Mesodermal cell (in vitro differentiated cells): ENCODE measurements around the gene CHMP1B.
A peak's percentile ranks its signal among the peaks of the same experiment; 100 is the strongest.

Experiments
- H3K27ac ChIP-seq: 2 replicates; pipeline ENCODE4 v1.7.0; 2013; ENCODE audit warnings: mild to moderate bottlenecking, low read depth, low read length, moderate library complexity; ENCODE audit not compliant: severe bottlenecking
- H3K36me3 ChIP-seq: 2 replicates; pipeline ENCODE4 v1.7.1; 2013; ENCODE audit warnings: mild to moderate bottlenecking, low read length, moderate library complexity; ENCODE audit not compliant: control insufficient read depth, insufficient read depth
- H3K4me1 ChIP-seq: one replicate; pipeline ENCODE4 v1.7.1; 2013; ENCODE audit warnings: mild to moderate bottlenecking, low read length; ENCODE audit not compliant: insufficient read depth, control insufficient read depth, poor library complexity, severe bottlenecking
- H3K4me3 ChIP-seq: 2 replicates; pipeline ENCODE4 v1.7.0; 2013; ENCODE audit warnings: low read length, control low read depth, mild to moderate bottlenecking; ENCODE audit not compliant: insufficient read depth, poor library complexity, severe bottlenecking; ENCODE audit errors: extremely low read depth
- H3K9me3 ChIP-seq: 2 replicates; pipeline ENCODE4 v1.7.1; 2013; ENCODE audit warnings: mild to moderate bottlenecking, low read length, moderate library complexity; ENCODE audit not compliant: control insufficient read depth
- WGBS, 2 experiments: methylation state at CpG; one replicate each; pipeline ENCODE4 v1.1.5; 2013; ENCODE audit warnings: missing lambda C conversion rate in 2 of 2; ENCODE audit not compliant: insufficient coverage in 2 of 2; 5-methylcytosine and 5-hydroxymethylcytosine counted together

The CHMP1B gene

DNA sequence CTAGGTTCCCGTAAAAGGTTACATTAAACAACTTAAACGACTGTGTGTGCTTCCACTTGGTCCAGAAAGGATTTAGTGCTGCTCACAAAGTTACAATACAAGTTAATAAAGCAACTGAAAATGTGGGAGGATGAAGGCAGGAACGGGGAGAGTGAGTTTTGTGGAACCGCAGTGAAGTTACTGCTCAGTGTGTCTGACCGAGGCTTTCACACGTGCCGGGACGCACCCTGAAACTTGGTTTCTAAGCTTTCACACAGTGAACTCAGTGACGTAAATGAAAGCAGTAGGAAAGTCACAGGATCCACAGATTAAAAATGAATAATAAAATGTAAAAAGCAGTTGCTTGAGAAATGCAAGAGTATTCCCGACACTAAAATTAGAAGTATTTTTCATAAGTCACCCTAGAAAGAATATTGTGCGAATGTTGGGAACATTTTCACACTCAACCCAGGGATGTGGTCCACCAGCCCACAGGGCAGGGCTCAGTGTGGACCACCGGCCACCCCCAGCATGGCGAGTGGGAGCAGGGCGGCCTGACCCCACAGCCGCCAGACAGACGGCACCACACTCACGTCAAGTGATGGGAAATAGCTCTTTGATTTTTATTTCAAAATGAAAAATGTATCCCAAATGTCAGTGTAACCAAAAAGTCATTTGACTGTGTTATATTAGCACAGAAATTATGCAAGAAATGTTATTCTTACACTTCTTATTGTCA is 32.6 kb upstream of the CHMP1B start:
- H3K9me3 ChIP-seq: no peaks in the 10 kb centered on the region

DNA sequence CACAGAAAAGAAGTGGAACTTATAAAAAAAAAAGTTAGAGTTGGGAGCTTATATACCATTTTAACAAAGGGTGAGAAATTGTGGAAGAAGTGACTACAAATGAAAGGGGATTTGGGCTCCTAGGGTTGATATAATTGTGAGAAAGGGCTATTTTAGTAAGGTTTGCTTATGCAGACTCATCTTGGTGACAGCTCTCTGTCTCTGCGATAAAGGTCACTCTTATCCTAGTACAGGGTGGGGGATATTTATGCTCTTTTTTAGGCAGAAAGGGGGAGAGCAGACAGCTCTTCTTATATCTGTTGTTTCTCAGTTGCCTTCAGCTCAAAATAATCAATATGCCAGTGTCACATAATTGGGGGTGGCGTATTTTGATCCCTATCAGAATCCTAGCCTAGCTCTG is 31.3 kb upstream of the CHMP1B start:
- Histone ChIP-seq H3K9me3 (no peaks in the 10 kb centered on the region), H3K27ac (no peak overlapping the region), H3K4me3 (no peak overlapping the region), H3K4me1 (peaks cover 8% of the 10 kb centered on the region), H3K36me3 (no peaks in the 10 kb centered on the region)
- no CpG with 5 or more reads among the region's 2 CpGs for WGBS, 2 experiments

More for the DNA sequence above, 32.6 kb upstream of the CHMP1B start:
- WGBS, 2 experiments: 95 to 97% methylated on average over 10 to 16 of the region's 17 CpGs
- Histone ChIP-seq H3K36me3 (no peaks in the 10 kb centered on the region), H3K27ac (no peak overlapping the region), H3K4me1 (peaks cover 5% of the 10 kb centered on the region), H3K4me3 (no peak overlapping the region)

DNA sequence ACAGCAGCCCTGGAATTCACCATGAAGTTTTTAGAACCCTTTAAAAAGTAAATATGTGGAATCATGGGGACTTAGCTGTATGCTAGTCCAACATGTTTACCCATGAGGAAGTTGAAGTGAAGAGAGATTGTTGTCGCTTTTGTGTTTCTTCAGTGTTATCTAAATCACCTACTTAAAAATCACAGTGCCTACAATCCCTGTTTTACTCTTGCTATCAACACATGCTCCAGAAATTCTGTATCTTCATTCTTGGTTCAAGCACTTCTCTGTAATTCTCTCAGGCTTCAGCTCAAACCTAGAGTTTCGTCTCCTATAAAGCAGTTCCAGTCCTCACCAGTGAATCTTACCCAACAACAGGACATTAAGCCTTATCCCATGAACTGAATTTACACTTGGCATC is 30.5 kb upstream of the CHMP1B start:
- H3K36me3 ChIP-seq: no peaks in the 10 kb centered on the region
- peaks cover 8% of the 10 kb centered on the region for H3K4me1 ChIP-seq
- H3K27ac ChIP-seq: no peak overlapping the region
- 0% methylated on average over 1 of the region's 2 CpGs for WGBS, 2 experiments
- no peaks in the 10 kb centered on the region for H3K9me3 ChIP-seq
- no peak overlapping the region for H3K4me3 ChIP-seq

DNA sequence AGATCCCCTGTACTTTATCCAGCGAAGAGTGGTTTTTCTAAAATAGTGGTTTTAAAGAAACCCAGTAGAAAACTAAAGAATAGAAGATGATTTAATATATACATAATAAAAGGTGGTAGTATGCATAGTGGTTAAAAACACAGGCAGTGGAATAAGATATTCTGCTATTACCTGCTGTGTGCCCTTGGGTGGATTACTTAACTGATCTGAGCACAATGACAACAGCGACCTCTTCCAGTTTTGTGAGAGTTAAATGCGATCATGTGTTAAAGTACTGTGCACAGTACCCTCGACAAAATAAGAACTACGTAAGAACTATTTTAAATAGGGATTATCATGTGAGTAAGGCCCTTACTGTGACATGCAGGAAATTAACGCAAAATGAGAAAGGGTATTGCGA is 30.0 kb upstream of the CHMP1B start:
- H3K4me3 ChIP-seq: no peak overlapping the region
- H3K9me3 ChIP-seq: no peaks in the 10 kb centered on the region
- H3K4me1 ChIP-seq: peaks cover 12% of the 10 kb centered on the region
- no peak overlapping the region for H3K27ac ChIP-seq
- 94 to 96% methylated on average over 4 to 6 of the region's 7 CpGs for WGBS, 2 experiments
- no peaks in the 10 kb centered on the region for H3K36me3 ChIP-seq

- no peaks in the 10 kb centered on the region for H3K36me3 ChIP-seq
- no peak overlapping the region for H3K27ac ChIP-seq
- no peaks in the 10 kb centered on the region for H3K9me3 ChIP-seq
- WGBS, 2 experiments: 92 to 96% methylated on average over 12 to 39 of the region's 40 CpGs
- H3K4me1 ChIP-seq: peaks cover 12% of the 10 kb centered on the region
- H3K4me3 ChIP-seq: no peak overlapping the region
These were observed 29.5 kb upstream of the CHMP1B start for GRCh38 chr18:11821643-11822237.

DNA sequence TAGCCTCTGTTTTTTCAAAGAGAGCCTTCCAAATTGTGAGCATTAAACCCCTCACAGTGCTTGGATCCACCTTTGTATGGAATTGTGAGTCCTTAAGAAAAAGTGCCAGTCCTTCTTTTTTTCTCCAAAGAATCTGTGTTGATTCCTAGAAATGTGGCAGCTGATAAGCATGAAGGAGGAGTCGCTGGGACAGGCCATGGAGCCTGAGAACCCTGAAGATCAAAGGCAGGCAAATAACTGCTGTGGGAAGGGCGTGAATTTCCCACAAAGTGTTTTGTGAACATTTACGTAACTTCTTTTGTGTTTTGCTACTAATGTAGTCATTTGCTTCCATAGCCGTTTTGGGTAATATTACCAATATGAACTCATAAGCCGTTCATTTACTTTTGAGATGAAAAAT is 27.7 kb upstream of the CHMP1B start:
- H3K9me3 ChIP-seq: no peaks in the 10 kb centered on the region
- 0 to 33% methylated on average over 1 to 2 of the region's 5 CpGs for WGBS, 2 experiments
- peak overlapping the region; percentile 36 for H3K27ac ChIP-seq

GRCh38 chr18:11826836-11827235 is 24.4 kb upstream of the CHMP1B start:
- Histone ChIP-seq H3K4me3 (no peak overlapping the region), H3K27ac (no peak overlapping the region), H3K9me3 (no peaks in the 10 kb centered on the region), H3K4me1 (peaks cover 12% of the 10 kb centered on the region), H3K36me3 (no peaks in the 10 kb centered on the region)
- WGBS, 2 experiments: 87 to 89% methylated on average over 9 of the region's 12 CpGs

More for the DNA sequence above, 27.7 kb upstream of the CHMP1B start:
- Histone ChIP-seq H3K4me3 (no peak overlapping the region), H3K4me1 (peaks cover 12% of the 10 kb centered on the region), H3K36me3 (no peaks in the 10 kb centered on the region)

DNA sequence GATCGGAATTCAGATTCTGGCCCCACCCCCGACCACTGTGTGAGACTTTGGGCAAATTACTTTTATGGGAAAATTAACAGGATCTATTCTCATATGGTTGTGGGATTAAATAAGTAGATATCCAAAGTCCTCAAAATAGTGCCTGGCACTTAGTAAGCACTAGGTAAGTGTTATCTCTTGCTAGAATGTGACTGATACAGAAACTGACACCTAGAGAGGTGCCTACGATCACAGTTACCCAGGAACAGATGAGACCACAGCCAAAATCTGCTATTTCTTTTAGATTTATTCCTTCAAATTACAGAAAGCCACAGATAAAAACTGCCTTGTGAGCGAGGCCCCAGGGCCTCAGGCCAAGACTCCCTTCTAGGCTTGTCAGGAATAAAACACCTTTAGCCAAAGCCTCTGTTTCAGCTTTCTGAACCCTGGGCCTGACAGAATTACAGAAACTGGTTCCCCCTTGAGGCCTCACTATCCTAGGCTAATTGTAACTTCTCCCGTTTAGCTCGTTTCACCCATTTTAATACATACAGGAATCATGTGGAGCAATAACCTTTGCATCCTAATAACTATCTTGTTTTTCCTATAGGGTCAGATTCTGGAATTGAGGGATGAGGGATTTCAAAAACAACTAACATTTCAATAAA is 22.3 kb upstream of the CHMP1B start:
- H3K4me3 ChIP-seq: no peak overlapping the region
- no peak overlapping the region for H3K27ac ChIP-seq
- WGBS, 2 experiments: 87 to 88% methylated on average over 3 of the region's 6 CpGs
- H3K9me3 ChIP-seq: no peaks in the 10 kb centered on the region
- no peaks in the 10 kb centered on the region for H3K36me3 ChIP-seq
- peaks cover 4% of the 10 kb centered on the region for H3K4me1 ChIP-seq

- H3K4me3 ChIP-seq: no peak overlapping the region
- no peaks in the 10 kb centered on the region for H3K9me3 ChIP-seq
- H3K4me1 ChIP-seq: peaks cover 3% of the 10 kb centered on the region
- no peaks in the 10 kb centered on the region for H3K36me3 ChIP-seq
- WGBS, 2 experiments: 80 to 100% methylated on average over 1 to 2 of the region's 4 CpGs
- no peak overlapping the region for H3K27ac ChIP-seq
These were observed 20.6 kb upstream of the CHMP1B start for GRCh38 chr18:11830585-11830984.

GRCh38 chr18:11831921-11832320 is 19.3 kb upstream of the CHMP1B start:
- no CpG with 5 or more reads among the region's 3 CpGs for WGBS, 2 experiments
- H3K4me1 ChIP-seq: no peaks in the 10 kb centered on the region

GRCh38 chr18:11834772-11835171 is 16.4 kb upstream of the CHMP1B start:
- WGBS, 2 experiments: 100% methylated on average over 1 to 3 of the region's 5 CpGs
- H3K4me3 ChIP-seq: no peak overlapping the region
- H3K9me3 ChIP-seq: no peaks in the 10 kb centered on the region
- H3K27ac ChIP-seq: no peak overlapping the region
- no peaks in the 10 kb centered on the region for H3K4me1 ChIP-seq
- no peaks in the 10 kb centered on the region for H3K36me3 ChIP-seq

More at GRCh38 chr18:11831921-11832320, 19.3 kb upstream of the CHMP1B start:
- no peaks in the 10 kb centered on the region for H3K36me3 ChIP-seq
- H3K4me3 ChIP-seq: no peak overlapping the region
- H3K9me3 ChIP-seq: no peaks in the 10 kb centered on the region
- no peak overlapping the region for H3K27ac ChIP-seq
